HG03520 (cell line): ENCODE measurements around the gene SLC9A3.
"Not testable (repeated sequence)": the region's sequence is repeated elsewhere in the genome, so short reads cannot be mapped to it uniquely, and the experiment has no call there.

Experiments used
- ATAC-seq: cut with Tn5 transposase; IDR thresholded peaks from one replicate; pipeline ENCODE4 v1.9.1; 2021; ENCODE audit warnings: mild to moderate bottlenecking, moderate library complexity; ENCODE audit not compliant: unreplicated experiment

The SLC9A3 gene

DNA sequence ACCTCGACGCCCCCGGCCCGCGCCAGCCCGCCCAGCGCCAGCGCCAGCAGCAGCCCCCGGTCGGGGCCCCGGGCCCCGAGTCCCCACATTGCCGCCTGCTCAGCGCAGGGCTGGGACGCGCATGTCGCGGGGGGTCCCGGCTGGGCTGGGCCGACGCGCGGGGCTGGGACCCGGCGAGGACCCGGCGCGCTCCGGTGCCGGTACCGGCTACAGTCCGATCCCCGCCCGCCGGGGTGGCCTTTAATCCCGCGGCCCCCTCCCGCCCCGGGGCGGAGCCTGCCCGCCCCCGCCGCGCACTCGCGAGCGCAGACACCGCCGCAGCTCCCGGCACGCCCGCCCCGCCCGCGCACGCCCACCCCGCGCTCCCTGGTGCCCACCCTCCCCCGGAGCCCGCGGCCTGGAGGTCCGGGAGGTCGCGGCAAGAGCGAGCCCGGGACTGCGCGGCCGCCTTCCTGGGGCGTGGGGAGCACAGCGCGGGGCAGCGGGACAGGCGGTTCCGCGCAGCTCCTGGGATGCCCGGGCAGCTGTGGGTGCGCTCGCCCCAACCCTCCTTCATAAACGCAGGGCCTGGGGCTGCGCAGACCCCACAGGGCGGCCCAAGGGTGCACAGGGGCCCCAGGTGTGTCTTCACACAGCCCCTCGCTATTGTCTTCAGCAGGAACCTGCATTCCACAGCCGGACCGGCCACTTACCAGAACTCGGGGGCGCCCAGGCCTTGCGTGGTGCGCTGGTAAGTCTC, at the start of gene SLC9A3:
Gene SLC9A3, minus strand, starts transcription at position 216 of the 739 bp plus-strand sequence.
- no peak for ATAC-seq

DNA sequence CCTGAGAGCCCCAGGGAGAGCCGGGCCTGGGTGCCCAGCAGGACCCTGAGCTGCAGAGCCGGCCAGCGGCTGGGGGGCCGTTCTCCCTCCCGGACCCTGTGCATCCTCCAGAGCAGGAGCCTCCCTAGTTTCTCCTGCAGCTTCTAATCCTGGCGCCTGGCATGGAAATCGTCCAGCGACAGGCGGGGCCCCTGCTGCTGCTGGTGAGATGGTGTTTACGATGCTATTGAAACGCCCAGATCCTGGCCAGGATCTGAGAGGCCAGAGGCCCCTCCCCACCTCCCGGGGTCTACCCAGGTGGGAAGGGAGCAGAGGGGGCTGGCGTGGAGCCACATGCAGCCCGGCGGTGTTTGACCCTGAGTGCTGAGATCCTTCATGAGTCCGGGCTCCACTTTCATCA, 49.7 kb upstream of the SLC9A3 start:
- ATAC-seq, result no peak

DNA sequence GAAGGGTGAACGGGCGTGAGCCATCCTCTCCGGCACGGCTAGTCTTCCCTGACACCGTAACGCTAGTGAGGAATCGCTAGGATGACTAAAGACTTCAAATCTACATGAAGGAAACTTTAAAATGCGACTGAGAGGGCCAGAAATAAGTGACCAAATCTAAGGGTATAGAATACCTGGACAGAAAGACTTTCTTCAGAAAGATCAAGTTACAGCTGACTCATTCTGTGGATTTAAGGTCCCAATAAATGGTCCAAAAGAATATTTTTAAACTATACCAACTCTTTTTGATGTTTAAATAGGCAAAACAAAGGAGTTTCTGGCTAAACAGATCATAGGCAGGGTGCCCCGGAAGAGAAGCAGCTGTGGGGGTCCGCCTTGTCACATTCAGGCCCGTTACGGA, 49.0 kb upstream of the SLC9A3 start:
- ATAC-seq, result no peak

DNA sequence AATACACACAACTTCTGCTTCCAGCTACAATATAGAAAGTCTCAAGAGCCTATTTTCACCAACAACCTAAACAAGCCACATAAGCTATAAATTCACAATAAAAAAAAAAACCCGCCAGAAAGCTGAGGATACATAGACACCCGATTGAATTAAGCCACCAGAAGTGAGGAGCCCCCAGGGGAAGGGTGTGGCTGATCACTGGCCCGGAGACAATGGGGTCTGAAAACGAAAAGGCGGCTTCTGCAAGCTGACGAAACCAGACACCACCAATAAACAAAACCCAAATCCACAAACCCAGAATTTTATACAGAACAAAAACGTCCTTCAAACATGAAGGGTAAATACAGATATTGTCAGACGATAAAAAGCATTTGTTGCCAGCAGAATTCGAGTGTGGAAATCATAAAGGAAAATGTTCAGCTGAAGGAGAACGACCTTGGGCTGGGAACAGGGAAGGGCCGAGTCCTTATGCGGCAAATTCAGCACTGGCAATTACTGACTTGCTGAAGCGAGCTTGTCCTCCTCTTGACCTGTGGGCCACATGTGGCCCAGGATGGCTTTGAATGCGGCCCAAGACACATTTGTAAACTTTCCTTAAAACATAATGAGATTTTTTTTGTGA, 48.3 kb upstream of the SLC9A3 start:
- ATAC-seq, result no peak

DNA sequence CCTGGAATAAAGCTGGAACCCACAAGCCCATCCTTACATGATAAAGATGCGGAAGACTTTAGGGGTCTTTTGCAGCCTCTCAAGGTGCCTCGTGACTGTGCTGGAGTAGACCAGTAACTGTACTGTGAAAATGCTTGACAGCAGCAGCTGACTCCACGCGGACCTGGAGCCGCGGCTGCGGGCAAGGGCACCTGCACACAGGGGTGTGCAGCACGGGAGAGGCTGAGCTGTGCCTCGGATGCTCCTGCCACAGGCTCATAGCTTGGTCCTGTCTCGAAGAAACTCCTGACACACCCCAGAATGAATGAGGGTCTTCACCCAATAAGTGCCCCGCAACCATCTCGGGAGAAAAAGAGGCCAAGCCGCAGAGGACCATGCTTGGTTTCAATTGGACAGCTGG, 47.5 kb upstream of the SLC9A3 start:
- ATAC-seq, result no peak

DNA sequence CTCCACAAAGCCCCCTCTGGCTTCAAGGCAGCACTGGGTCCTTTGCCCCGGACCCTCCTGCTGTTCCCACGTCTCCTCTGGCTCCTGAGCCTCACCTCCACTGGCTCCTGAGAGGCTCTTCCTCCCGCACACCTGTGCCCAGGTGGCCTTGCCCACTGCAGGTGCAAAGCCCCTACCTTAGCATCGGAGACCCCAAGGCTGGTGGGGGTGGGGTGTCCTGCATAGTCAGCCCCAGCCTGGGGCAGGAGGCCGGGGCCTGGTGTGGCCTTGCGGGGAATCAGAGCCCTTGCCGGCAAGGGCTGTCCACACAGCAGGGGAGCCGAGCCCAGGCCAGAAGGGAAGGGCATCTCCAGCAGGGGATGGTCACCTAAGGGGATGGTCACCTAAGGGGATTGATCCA, 46.6 kb upstream of the SLC9A3 start:
- no peak for ATAC-seq

DNA sequence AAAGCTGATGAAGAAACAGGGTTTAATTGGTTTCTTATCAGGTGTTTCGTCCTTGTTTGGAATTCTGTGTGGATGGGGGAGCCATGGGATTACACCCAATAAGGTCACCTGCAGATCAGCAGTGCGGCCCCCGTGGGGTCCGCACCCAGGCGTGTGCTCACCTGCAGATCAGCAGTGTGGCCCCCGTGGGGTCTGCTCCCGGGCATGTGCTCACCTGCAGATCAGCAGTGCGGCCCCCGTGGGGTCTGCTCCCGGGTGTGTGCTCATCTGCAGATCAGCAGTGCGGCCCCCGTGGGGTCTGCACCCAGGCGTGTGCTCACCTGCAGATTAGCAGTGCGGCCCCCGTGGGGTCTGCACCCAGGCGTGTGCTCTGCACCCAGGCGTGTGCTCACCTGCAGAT, 46.2 kb upstream of the SLC9A3 start:
- ATAC-seq, result no peak

DNA sequence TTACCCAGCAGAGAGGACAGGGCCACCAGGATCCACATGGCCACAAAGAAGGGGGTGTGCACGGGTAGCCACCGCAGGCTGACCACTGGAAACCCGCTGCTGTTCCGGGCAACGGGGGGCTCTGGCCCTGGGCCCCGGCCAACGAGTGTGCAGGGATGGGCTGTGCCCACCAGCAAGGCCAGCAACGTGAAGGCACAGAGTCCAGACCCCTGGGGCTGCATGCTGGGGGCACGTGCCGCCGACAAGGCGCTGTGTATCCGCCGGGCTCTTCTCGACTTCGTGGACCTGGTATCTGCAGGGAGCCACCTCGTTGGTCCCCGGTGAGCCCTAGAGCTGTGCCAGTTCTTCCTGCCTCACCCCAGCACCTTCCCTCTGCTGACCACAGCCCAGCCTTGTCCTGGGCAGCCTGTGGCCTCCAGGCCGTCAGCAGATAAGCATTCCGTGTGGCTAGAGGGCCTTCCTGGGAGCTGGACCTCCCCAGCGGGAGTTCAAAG, 45.7 kb upstream of the SLC9A3 start:
- ATAC-seq, result no peak

DNA sequence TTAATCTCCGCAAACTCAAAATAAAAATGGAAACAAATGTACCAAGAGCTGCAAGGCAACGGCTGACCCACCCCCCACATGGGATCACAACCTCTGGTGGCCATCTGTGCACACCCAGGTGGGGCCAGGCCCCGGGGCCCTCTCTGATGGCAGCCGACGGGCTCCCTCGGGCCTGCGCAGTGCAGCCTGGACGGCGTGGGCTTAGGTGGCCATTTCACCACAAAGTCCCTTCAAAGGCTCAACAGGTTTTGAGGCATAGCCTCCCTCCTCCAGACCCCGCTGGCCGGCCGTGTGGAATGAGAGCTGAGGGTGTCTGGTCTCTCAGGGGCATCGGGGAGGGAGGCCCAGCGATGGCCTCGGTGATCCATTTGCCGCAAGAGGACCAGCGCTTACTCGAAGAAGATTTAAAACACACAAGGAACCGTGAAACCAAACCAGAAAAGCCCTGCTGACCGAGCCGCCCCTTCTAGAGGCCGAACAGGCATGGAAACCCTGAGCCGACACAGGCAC, 45.2 kb upstream of the SLC9A3 start:
- no peak for ATAC-seq

DNA sequence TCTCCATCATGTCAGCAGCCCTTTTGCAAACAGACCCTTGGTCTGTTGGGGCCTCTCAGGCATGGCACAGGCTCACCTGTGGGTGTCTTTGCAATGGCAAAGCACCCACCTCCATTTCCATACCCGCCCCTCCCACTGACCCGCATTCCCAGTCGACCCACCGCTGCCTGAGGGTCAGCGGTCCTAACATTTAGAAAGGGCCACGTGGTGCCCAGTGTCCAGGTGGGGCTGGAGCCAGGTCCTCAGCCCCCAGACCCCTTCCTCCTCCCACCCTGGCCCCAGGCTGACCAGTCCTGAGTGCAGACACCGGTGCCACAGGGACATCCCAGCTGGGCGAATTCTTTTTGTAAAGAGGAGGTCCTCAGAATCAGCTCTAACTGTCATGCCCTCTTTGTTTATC, 44.6 kb upstream of the SLC9A3 start:
- no peak for ATAC-seq

DNA sequence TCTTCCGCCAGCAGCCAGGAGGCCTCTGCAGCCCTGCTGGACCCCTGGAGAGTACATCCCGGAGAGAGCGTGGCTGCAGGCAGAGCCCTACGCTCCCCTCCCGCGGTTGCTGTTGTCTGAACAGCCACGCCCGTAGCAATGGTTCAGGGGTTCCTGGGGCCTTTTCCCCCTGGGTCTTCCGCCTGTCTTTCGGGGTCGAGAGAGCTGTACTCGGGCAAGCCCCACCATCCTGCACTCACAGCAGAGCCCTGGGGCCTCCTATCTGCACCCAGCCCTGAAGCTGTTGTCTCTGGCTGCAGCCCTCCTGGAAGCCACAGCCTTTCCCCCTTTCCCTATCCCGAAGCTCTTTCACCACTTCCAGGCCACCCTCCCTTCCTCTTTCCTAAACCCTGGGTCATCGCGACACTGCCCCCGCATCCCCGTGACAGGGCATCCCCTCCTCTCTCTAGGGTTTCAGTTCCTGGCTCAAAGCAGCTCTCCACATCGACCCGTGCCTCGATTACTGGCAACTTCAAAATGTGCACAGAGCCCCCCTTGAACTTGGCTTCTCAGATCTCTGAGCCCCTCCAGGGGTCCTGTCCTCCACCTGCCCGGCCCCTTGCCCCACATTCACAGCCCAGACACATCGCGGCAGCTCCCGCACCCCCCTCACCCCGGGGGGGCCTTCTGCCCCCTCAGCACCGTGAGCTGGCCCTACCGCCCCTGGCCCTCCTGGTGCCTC, 44.0 kb upstream of the SLC9A3 start:
- ATAC-seq, result no peak

DNA sequence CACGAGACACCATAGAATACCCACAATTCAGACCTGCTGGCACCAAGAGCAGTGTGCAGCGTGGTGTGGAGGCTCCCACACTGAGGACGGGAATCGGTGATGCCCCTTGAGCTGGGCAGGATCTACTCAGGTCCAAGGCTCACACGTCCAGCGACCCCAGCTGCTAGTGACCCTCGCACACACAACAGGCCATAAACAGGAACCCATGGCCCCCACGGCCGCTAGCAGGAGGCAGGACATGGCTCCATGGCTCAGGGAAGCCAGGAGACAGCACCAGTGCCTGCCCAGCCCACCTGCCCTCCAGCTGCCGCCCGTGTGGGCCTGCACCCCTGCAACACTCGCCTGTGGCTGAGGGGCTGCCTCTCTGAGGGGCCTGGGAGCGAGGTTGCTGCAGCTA, 43.4 kb upstream of the SLC9A3 start:
- ATAC-seq, result no peak

DNA sequence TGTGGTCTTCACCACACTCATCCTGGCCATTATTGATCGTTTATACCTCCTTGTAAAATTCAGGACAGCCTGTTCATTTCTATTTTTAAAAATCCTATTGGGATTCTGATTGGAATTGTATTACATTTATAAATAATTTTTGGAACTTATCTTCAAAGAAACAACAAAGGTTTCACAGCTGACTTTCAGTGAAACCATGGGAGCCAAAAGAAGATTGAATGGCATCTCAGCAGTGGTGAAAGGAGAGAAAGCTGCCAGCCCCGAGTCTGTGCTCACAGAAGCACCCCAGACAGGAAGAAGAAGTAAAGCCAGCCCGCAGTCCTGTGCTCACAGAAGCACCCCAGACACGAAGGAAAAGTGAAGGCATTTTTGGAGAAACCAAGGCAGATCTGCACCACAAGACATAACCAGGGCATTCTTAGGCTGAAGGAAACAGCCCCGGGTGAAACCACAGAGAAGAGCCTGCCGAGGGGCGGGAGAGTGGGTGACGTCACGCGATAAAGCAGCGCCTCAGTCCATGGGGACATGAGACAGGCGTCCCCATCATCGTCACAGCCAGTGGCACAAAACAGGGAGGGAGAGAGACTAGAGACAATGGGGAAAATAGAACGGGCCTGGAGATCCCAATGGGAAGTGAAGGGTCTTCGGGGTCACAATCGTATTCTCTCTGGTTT, 42.5 kb upstream of the SLC9A3 start:
- no peak for ATAC-seq

DNA sequence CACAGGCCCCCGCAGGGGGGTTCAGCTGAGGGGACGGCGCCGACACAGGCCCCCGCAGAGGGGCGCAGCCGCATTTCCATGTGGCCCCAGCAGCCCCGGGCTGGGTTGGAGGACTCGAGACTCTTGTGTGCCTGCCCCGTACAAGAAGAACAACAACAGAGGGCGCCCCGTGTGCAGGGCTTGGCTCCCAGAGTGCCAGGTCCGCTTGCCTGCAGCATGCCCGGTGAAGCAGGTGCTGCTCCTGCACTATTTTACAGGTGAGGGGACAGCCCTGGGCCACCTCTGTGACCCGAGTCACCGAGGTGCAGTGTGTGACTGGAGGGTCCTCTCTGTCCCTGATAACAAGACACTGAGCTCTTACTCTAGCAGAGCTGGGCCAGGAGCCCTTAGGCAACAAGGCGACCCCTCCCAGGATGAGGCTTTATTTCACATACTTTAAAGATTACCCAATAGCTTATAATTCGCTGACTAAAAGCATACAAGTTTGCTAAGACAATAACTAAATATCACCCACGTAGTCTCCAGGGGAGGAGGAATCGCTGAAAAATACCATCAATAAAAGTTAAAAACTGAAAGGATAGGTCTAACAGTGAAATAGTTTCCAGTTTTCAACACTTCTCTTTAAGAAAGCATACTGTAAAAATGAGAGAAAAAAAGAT, 41.7 kb upstream of the SLC9A3 start:
- ATAC-seq, result no peak

DNA sequence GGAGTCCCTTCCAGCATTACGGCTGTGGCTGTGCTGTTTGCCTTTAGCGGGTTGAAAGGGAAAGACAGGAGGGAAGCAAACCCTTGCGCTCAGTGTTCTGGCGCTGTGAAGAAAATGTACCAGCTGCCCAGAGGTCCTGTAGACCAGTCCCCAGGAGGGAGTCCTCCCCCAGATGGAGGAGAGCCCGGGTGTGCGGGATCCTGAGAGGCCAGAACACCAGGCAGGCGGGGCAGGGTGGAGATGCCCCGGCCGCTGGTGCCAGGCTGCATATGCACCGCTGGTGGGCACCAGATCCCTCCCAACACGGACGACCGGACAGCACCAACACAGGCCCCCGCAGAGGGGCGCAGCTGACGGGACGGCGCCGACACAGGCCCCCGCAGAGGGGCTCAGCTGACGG, 37.2 kb upstream of the SLC9A3 start:
- no peak for ATAC-seq

DNA sequence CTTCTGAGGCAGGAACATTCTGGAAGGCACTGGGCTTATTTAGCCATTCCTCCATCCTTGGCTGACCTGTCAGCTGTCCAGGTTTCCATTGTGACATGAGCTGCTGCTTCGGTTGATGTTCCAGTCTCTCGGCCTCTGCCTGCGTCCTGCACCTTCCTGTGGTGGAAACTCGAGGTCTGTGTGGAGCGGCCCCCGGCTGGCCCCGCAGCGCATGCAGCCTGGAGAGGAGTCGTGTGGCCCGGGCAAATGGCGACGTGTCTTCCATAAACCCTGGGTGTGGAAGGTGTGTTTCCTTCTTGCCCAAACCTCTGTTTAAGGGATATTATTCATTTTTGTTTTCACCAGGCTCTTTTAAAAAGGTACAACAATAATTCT, 36.5 kb upstream of the SLC9A3 start:
- ATAC-seq, result no peak

DNA sequence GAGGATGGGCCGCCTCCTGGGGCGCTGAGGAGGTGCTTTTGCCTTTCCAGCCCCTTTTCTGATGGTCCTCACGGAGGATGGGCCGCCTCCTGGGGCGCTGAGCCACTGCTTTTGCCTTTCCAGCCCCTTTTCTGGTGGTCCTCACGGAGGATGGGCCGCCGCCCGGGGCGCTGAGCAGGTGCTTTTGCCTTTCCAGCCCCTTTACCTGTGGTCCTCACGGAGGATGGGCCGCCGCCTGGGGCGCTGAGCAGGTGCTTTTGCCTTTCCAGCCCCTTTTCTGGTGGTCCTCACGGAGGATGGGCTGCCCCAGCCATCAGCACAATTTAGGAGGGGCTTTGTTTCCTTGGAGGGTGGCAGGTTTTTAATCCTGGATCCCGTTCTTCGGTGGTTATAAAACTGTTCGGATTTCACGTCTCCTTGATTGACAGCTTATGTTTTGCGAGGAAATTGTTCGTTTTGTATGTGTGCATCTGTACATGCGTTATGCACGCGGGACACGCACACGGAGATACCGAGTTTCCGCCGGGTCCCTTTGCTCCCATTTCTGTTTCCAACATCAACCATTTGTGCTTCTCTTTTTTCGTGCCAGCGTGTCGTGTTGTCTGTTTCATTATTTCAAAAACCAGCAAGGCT, 34.7 kb upstream of the SLC9A3 start:
- no peak for ATAC-seq

DNA sequence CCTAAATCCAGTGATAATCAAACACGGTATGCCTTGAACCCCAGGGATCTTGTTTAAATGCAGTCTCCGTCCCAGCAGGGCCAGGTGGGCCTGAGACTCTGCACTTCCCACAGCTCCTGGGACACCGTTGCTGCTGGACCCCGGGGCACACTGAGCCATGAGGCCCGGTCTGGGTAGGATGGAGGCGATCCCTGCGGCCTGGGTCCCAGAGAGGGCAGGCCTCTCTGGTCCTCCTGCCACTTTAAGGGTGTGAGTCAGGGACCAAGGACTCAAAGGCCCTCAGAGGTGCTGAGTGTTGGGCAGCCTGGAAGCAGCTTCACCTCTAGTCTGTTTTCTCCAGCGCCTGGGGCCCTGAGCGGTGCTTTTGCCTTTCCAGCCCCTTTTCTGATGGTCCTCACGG, 34.1 kb upstream of the SLC9A3 start:
- no peak for ATAC-seq

DNA sequence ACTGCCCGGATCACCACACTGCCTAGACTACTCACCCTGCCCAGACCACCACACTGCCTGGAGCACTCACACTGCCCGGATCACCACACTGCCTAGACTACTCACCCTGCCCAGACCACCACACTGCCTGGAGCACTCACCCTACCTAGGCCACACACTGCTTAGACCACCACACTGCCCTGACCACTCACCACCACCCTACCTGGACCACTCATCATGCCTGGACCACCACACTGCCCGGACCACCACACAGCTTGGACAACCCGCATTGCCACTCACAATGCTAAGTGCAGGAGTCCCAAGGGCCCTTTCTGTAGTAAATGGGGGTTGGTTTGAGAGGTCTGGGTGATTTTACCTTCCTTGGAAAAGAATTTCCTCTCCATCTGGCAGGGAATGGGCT, 33.7 kb upstream of the SLC9A3 start:
- not testable (repeated sequence) for ATAC-seq

DNA sequence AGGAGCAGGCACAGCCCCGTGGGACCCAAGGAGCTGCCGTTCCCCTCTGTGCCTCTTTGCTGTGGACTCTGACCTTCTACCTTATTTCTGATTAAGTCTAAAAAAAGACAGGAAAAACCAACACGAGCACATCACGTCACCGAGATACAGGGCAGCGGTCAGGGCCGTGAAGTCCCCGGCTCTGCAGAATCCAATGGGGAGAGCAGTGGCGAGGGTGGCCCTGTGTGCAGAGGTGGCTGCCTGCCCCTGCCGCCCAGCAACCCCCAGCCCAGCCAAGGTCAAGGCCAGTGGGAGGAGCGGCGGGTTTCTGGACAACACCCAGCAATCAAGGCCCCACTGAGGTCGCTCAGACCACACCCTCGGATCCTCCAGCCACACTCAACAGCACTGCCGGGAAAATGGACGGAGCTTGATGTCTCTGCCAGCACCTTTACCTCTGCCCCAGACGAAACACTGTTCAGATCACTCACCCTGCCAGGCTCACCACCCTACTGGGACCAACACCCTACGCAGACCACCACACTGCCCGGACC, 32.7 kb upstream of the SLC9A3 start:
- no peak for ATAC-seq
